ENCODE results near the gene NIPSNAP3A.

Gene NIPSNAP3A

DNA sequence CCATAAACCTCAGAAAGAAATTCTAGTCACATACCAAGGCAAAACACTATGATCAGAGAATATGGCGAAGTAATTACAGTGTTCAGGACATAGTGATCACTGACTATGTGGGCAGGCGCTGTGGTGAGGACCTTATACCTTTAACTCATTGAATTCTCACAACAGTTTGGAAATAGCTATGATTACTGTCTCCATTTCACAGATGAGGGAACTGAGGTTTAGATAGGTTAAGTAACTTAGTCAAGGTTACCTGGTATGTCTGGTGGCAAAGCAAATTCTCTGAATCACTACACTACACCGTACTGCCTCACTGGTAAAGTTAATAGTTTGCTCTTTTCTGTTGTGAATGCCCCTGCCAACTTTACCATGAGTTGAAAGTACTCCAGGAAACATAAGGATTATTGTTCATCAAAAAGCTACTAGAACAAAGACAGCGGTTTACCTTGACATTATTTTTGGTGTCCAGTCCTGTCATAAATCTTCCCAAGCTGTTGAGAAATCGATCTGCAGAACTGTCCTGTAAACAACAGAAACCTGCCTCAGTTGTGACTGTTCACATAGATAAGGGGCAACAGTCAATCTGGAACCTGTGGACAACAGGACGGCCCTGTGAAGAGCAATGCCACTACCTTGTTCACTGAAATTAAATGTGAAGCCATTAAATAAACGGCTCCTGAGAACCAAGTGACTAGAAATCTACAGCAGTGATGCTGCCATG lies 52.7 kb downstream of the NIPSNAP3A start:
- Histone ChIP-seq H3K4me1 (ENCODE audit: insufficient read depth, low read length, severe bottlenecking) (no peaks in the 10 kb centered on the region), H3K36me3 (ENCODE audit: insufficient read depth, low read length) (peaks cover 15% of the 10 kb centered on the region; the same call in 1 of the 2 replicates), H3F3A (ENCODE audit: insufficient read depth, low read length) (no peaks in the 10 kb centered on the region), H3K9me2 (ENCODE audit: low read depth, low read length) (no peaks in the 10 kb centered on the region), H4K20me1 (ENCODE audit: insufficient read depth, low read length) (no peaks in the 10 kb centered on the region), H2AFZ (ENCODE audit: low read length) (no peak overlapping the region), H3K79me2 (ENCODE audit: insufficient read depth, low read length) (no peaks in the 10 kb centered on the region), H3K4me3 (ENCODE audit: low read depth, low read length, poor library complexity, severe bottlenecking) (no peak overlapping the region), H3K9ac (ENCODE audit: low read length) (no peak overlapping the region), H3K27ac (ENCODE audit: low read depth, low read length, poor library complexity, severe bottlenecking) (no peak overlapping the region), H3K27me3 (ENCODE audit: insufficient read depth, low read length) (no peaks in the 10 kb centered on the region), H3K4me2 (ENCODE audit: low read length) (no peak overlapping the region), H3K9me3 (ENCODE audit: low read length) (no peaks in the 10 kb centered on the region)
- TF ChIP-seq EZH2 (IDR thresholded peaks at IDR 0.05; ENCODE audit: borderline replicate concordance, low read length), result no peak
- TF ChIP-seq, protein P1, sequence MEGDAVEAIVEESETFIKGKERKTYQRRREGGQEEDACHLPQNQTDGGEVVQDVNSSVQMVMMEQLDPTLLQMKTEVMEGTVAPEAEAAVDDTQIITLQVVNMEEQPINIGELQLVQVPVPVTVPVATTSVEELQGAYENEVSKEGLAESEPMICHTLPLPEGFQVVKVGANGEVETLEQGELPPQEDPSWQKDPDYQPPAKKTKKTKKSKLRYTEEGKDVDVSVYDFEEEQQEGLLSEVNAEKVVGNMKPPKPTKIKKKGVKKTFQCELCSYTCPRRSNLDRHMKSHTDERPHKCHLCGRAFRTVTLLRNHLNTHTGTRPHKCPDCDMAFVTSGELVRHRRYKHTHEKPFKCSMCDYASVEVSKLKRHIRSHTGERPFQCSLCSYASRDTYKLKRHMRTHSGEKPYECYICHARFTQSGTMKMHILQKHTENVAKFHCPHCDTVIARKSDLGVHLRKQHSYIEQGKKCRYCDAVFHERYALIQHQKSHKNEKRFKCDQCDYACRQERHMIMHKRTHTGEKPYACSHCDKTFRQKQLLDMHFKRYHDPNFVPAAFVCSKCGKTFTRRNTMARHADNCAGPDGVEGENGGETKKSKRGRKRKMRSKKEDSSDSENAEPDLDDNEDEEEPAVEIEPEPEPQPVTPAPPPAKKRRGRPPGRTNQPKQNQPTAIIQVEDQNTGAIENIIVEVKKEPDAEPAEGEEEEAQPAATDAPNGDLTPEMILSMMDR (IDR thresholded peaks at IDR 0.05; ENCODE audit: low read length), result no peak

DNA sequence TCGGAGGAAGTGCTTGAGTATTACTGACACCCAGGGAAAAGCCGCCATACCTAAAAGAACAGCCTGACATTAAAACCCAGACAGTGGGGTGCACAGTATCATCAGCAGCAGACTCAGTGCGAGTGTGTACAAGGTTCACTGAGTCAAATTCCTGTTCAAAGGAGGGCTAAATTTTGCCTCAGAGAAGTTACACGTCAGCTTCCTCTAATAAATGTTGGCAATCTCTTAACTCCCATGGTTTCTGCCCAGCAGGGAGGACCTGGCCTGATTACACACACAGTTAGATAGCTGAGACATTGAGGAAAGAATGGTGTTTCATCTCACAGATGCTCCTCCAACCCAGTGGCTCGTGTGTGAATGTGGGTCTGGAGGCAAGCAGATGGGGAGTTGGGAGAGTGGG lies 54.6 kb downstream of the NIPSNAP3A start:
- no peak overlapping the region for H2AFZ ChIP-seq (ENCODE audit: low read length)
- H3K9me3 ChIP-seq (ENCODE audit: low read length), result no peaks in the 10 kb centered on the region
- H4K20me1 ChIP-seq (ENCODE audit: insufficient read depth, low read length), result no peaks in the 10 kb centered on the region
- no peak overlapping the region for H3K4me2 ChIP-seq (ENCODE audit: low read length)
- no peaks in the 10 kb centered on the region for H3K9me2 ChIP-seq (ENCODE audit: low read depth, low read length)
- no peaks in the 10 kb centered on the region for H3K4me1 ChIP-seq (ENCODE audit: insufficient read depth, low read length, severe bottlenecking)
- H3F3A ChIP-seq (ENCODE audit: insufficient read depth, low read length), result no peaks in the 10 kb centered on the region
- H3K4me3 ChIP-seq (ENCODE audit: low read depth, low read length, poor library complexity, severe bottlenecking), result no peak overlapping the region
- TF ChIP-seq EZH2 (IDR thresholded peaks at IDR 0.05; ENCODE audit: borderline replicate concordance, low read length), result no peak
- TF ChIP-seq, protein P1 (IDR thresholded peaks at IDR 0.05; ENCODE audit: low read length), result no peak
- no peaks in the 10 kb centered on the region for H3K79me2 ChIP-seq (ENCODE audit: insufficient read depth, low read length)
- H3K27ac ChIP-seq (ENCODE audit: low read depth, low read length, poor library complexity, severe bottlenecking), result no peak overlapping the region
- no peak overlapping the region for H3K9ac ChIP-seq (ENCODE audit: low read length)
- H3K36me3 ChIP-seq (ENCODE audit: insufficient read depth, low read length), result peaks cover 15% of the 10 kb centered on the region; the same call in 1 of the 2 replicates
- H3K27me3 ChIP-seq (ENCODE audit: insufficient read depth, low read length), result no peaks in the 10 kb centered on the region

DNA sequence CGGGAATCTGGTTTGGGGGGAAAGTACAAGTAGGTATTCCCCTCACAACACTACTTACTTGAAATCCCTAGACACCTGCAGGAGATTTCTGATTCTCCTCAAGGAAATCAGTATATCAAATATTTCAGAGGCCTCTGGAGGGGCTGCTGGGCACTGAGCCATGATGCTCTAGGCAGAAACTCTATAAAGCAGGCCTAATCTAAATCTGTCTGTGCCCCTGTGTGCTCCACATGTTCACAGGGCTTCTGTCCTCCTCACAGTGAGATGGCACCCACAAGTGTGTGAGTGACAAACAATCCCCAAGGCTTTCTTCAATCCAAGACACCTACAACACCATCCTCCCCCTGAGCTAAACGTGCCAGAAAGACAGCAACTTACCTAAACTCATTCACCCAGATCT lies 55.4 kb downstream of the NIPSNAP3A start:
- no peaks in the 10 kb centered on the region for H3K4me1 ChIP-seq (ENCODE audit: insufficient read depth, low read length, severe bottlenecking)
- no peaks in the 10 kb centered on the region for H3K79me2 ChIP-seq (ENCODE audit: insufficient read depth, low read length)
- no peak overlapping the region for H3K27ac ChIP-seq (ENCODE audit: low read depth, low read length, poor library complexity, severe bottlenecking)
- no peak for TF ChIP-seq EZH2 (IDR thresholded peaks at IDR 0.05; ENCODE audit: borderline replicate concordance, low read length)
- TF ChIP-seq, protein P1 (IDR thresholded peaks at IDR 0.05; ENCODE audit: low read length), result no peak
- no peaks in the 10 kb centered on the region for H3F3A ChIP-seq (ENCODE audit: insufficient read depth, low read length)
- H3K4me3 ChIP-seq (ENCODE audit: low read depth, low read length, poor library complexity, severe bottlenecking), result no peak overlapping the region
- H2AFZ ChIP-seq (ENCODE audit: low read length), result no peak overlapping the region
- H3K9me3 ChIP-seq (ENCODE audit: low read length), result no peaks in the 10 kb centered on the region
- H4K20me1 ChIP-seq (ENCODE audit: insufficient read depth, low read length), result no peaks in the 10 kb centered on the region
- no peaks in the 10 kb centered on the region for H3K27me3 ChIP-seq (ENCODE audit: insufficient read depth, low read length)
- no peak overlapping the region for H3K9ac ChIP-seq (ENCODE audit: low read length)
- no peak overlapping the region for H3K4me2 ChIP-seq (ENCODE audit: low read length)
- peaks cover 15% of the 10 kb centered on the region; the same call in 1 of the 2 replicates for H3K36me3 ChIP-seq (ENCODE audit: insufficient read depth, low read length)
- H3K9me2 ChIP-seq (ENCODE audit: low read depth, low read length), result no peaks in the 10 kb centered on the region

Data from OCI-LY1 (cell line).